Astrocyte (in vitro differentiated cells and primary cell): ENCODE measurements around the gene AUTS2.

Experiments used
- CTCF ChIP-seq: IDR thresholded peaks from 2 replicates; pipeline ENCODE4 v1.5.1; 2011; ENCODE audit warnings: low read depth, mild to moderate bottlenecking, inconsistent platforms, low read length, moderate library complexity; ENCODE audit not compliant: insufficient read depth
- EZH2 ChIP-seq: IDR thresholded peaks from 2 replicates; pipeline ENCODE4 v1.6.1; 2012; ENCODE audit warnings: mild to moderate bottlenecking, low read length, inconsistent platforms; ENCODE audit not compliant: insufficient read depth

- TF ChIP-seq CTCF (no peak), EZH2 (no peak)
Observed at GRCh38 chr7:70544016-70544415, 945.7 kb downstream of the AUTS2 start.
